Myocyte (in vitro differentiated cells): ENCODE results near the gene HJURP. TPM values are rescaled to one million over a fixed set of nuclear protein-coding genes. Genes with fewer than 3 reads are reported as not detected.
A peak's percentile ranks its signal among the peaks of the same experiment; 100 is the strongest.

Experiments
- DNase-seq: peaks from one replicate; pipeline ENCODE4 v3.0.0-alpha.2; 2012; ENCODE audit warnings: low read depth
- total RNA-seq: library from RNA; depleted of rRNA; stranded (reverse); fragments of >200 nt; gene quantifications from 2 replicates; pipeline ENCODE4 v1.2.3, GENCODE V29; 2014

The HJURP gene
- total RNA-seq, 1 donor from 2014 or later: 1.4 TPM

- no peak for DNase-seq
Observed at GRCh38 chr2:233849607-233850271, 4.6 kb downstream of the HJURP start.

DNA sequence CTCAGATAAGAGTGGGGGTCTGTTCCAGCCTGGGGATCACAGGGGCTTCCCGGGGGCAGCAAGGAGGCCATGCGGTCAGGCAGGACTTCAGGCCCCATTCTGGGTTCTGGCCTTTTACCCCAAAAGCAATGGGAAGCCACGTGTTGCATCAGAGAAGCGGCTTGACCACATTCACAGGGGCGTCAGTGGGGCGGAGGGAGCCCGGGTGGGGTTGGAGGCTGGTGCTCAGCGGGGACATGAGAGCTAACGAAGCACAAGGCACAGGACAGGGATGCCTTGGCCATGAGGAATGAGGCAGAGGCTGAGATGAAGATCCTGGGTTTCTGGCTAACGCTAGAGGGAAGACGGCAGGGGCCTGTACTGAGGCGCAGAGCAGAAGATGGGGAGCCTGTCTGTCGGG, 6.1 kb downstream of the HJURP start:
- no peak for DNase-seq

DNA sequence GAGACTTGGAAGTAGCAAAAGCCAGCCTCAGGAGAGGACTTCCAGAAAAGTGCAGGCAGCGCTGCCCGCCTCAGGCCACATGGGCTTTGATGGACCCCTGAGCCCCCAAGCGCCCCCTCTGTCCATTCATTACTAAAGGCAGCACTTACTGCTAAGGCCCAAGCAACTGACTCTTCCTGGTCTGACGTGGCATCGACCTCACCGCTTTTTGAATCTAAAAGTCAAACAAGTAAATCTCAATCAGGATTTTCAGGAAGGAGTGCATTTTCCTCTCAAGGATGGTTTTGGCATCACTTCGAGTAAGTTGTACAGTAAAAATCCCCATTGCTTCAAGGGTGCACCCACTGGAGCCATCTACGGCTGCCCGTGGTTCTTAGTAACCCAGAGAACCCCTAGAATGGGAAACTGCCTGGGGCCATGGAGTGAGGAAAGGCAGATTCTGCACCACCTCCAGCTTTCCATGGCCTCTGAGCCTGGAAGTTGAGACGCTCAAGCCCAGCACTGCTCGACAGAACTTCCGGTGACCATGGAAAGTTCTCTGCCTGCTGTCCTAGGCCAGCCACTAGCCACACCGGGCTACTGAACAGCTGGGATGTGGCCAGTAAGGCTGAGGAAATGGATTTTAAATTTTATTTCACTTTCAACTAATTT, 7.0 kb downstream of the HJURP start:
- peak; percentile 20 for DNase-seq

DNA sequence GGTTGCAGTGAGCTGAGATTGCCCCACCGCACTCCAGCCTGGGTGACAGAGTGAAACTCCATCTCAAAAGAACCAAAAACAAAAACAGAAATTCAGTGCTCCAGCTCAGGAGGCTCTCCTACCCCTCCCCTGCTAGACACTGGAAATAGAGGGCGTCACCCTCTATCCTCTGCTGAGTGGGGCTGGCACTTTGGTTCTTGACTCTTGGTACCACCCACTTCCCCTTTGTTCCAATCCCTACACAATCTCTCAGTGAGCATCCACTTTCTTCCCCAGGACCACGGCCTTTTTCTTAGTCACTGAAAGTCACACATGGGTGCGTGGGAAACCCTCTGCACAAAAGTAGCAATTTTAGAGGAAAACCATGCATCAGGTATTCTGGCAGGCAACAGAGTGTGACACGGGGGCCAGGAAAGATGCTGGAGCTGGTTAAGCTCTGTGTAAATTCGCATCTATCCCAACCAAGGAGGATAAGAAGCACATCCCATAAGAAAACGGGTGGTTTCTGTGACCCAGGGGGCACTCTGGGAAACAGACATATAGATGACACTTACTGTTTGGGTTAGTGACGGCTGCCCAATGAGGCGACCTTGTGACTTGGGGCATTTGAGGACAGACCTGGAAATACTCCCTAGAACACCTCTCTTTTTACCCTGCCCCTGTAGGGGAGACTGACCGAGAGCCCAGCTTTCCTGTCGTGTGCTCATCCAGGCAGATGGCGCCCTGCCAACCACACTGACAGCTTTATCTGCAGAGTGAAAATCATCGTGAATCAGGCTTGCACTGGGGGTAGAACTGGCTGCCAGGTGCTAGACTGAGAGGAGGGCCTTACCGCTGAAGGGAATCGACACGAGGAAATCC, 7.7 kb downstream of the HJURP start:
- DNase-seq: no peak

DNA sequence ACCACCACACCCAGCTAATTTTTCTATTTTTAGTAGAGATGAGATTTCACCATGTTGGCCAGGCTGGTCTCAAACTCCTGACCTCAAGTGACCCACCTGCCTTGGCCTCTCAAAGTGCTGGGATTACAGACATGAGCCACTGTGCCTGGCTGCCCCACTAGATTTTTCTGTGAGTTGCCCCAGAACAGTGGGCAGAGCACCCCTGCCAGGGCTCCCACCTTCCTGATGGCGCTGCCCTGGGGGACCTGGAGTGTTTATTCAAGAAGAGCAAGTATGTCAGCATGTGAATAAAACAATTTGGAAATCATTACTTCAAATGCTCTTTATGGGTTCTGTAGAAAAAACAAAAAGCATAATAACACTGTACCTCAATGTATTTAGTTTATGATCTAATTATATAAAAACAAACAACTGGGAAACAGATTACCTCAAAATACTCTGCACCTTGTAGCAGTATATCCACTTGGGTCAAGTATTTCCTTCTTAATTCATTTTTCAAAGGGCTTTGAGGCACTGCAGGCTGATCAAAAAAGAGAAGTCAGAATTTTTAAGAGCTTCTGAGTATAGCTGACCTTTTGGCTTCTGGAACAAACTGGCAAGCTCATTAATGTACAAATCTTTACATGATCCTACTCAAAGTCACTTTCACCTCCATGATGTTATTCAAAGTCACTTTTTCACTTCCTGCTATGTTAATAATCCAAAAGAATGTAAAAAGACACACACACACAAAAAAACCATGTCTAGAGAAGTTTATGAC, 8.9 kb downstream of the HJURP start:
- no peak for DNase-seq

DNA sequence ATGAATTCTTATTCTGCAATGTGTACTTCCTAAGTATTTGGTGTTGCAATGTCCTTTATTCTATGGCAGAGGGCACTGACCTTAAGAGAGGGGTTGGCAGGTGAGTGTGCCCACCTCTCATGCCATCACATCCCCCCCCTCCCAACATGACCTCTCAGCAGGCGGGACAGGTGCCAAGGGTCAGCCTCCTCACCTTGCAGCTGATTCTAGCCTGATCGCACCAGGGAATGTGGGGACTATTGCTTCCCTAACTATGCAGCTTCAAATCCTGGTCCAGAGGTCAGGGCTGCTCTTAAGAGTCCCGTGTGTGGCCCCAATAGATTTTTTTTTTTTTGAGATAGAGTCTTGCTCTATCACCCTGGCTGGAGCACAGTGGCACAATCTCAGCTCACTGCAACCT, 9.5 kb downstream of the HJURP start:
- no peak for DNase-seq

DNA sequence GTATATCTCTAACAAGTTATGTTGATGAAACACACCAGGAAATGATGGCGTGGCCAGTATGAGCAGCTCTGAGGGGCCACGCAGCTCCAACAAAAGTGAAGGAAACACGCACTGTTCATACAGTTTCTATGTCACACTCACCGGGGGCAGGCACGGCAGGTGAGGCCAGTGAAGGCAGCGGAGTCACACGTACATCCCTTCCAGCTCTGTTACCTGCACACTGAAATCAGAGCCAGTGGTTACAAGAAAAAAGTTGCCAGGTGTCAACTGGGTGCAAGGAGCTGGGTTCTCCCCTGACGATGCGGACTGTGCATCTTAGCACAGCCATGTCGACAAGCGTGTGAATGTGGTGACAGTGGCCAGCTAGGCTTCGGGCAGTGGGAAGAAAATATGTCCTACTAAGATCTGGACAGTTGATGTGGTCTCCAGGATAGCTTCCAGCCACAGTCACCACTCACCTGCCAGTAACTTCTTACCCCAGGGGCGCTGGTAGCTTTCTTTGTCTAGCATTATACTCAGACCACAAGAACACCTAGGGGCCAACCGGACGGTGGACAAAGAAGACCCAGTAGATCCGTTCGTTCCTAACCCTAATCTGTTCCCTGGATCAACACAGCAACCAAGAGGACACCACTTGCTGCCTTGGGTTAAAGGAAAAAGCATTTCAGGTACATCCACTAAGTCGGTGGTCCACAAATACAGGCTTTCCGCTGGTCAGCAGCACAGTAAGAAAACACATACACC, 10.1 kb downstream of the HJURP start:
- no peak for DNase-seq

DNA sequence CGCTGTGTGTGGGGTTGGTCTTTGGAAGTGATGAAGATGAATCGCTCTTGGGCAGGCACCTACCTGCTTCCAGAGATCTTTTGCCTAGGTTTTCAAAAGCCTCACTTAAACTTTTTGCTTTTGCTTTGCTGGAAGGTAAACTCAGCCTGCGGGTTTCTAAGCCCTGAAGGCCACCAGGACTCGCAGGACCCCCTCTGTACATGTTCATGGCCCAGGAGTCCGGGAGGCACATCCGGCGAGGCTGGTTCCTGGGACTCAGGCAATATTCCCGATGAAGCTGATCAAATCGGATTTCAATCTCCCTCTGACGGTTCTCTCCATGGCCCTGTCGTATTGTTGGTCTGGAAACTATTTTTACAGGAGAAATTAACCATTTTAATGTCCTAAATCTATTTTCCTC, 13.2 kb downstream of the HJURP start:
- DNase-seq: no peak

DNA sequence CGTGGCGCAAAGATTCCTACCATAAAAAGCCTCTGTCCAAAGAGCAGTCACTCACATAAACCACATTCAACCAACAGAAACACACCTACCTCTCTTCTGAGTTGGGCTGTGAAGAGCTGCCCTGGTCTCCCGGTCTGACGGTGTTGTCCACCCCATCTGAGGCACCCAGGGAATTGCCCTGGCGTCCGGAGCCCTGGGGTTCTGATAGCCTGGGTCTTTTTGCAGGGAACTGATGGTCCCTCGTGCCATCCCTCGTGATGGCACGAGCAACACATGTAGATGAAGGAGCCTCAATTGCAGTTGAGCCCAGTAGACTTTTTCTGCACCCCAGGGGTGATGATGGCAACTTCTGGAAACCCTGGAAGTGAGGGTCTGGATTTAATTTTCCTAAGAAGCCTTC, 13.8 kb downstream of the HJURP start:
- no peak for DNase-seq

GRCh38 chr2:233839447-233839820, 14.9 kb downstream of the HJURP start:
- DNase-seq: no peak

DNA sequence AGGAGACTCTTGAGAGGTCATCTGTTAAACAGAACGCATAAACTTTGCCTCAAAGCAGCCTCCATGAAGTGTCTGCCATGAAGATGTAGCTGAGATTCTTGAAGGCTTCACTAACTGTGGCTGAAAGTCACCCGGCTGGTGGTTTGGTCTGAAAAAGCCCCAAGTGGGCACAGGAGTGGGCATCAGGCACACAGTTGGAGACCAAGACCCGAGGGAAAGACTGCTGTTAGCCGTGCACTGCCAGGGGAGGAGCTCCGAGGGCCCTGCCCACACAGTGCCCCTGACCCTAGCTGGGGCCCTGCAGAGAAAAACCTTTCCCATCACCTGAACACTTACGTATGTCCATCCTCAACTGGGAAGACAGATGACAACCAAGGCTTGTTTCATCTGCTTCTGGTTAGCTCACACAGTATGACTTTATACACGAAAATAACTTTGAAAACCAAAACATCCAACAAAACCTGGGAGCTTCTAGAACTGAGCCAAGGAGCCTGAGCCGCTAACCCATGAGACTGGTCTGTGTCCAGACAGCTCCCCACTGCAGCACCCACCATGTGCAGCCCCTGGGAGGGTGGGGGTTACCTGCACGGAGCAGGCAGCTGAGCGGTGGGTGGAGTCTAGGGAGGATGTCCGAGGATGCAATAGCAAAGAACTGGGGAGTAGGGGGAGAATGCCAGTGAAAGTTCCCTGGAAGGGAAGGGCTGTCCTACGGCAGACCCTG, 15.4 kb downstream of the HJURP start:
- no peak for DNase-seq

DNA sequence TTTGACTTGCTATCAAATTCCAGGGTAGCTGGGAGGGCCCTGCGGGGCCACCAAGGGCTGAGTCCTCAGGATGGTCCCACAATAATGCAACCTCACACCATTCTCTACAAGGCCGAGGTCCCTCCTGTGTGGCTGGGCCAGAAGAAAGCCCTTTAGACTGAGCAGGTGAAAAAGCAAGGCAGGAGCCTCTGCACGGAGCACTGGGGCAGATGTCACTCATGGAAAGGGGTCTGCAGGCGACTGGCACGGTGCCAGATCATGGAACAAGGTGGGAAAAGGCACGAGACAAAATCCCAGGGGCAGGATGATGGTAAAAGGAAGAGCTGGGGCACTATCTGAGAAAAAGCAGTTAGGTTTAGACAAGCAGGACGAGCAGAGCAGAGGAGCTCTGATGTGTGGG, 16.1 kb downstream of the HJURP start:
- no peak for DNase-seq

GRCh38 chr2:233837694-233838229, 16.6 kb downstream of the HJURP start:
- no peak for DNase-seq

DNA sequence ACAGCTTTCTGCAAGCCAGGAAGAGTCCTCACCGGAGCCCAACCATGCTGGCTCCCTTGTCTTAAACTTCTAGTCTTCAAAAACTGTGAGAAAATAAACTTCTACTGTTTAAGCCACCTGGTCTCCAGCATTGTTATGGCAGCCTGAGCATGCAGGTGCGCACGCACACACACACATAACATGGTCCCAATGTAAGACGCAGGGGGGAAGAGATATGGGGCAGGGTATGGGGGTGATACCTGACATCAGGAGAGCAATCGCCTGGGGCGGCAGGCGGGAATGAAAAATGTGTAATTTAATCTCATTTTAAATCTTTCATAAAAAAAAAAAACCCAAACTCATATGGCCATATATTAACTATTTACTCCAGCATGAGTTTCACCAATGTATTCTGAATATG, 18.0 kb downstream of the HJURP start:
- DNase-seq: no peak

GRCh38 chr2:233835230-233836186, 18.8 kb downstream of the HJURP start:
- no peak for DNase-seq

DNA sequence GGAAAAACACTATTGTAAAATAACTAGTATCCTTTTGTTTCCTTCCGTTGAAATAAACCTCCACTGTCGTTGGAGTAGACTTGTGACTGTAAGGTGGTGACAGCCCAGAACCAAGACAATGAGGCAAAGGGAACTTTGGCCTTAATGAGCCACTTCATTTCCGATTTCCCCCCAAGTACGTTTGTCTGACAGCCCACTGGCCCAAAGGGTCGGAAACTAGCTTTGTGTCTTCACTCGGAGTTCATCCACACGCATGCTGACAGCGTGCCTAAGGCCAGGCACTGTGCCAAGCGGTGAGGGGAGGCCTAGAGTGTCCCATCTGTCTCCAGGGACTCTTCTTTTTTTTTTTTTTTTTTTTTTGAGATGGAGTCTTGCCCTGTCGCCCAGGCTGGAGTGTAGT, 21.0 kb downstream of the HJURP start:
- no peak for DNase-seq

DNA sequence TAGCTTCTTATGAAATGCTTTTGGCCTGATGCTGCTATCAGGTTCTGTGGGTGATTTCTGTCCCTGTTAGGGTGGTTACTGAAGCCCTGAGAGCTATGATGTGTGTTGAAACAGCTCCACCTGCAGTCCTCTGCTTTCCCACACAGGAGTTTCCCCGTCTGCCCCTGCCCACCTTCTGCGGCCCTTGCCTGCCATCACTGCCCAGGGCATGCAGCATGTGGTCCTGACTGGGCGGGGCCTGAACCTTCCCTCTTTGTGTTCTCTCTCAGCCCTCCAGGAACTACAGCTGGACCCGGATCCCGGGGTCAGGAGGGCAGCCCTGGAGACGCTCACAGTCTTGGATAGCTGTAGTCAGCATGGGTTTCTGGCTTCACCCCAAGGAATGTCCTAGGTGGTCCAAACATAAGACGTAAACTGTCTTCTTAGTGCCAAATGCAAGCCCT, 21.4 kb downstream of the HJURP start:
- DNase-seq: peak; percentile 12

DNA sequence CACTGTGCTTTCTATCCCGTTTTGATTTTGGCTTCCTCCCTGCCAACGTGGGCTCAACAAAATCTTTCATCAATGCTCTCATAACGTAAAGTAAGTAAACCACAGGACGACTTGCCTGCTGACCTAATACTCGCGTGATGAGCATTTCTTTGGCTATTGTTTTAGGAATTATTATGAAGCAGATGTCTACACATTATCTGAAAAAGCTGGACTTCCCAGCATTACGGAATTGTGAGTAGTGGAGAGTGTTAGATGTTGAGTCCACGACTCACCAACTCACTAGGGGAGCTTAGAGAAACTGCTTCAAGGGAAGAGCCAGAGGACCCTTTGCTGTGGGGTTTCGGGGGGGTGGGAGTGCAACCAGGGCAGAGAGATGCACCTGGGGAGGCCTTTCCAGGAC, 21.9 kb downstream of the HJURP start:
- DNase-seq: no peak

DNA sequence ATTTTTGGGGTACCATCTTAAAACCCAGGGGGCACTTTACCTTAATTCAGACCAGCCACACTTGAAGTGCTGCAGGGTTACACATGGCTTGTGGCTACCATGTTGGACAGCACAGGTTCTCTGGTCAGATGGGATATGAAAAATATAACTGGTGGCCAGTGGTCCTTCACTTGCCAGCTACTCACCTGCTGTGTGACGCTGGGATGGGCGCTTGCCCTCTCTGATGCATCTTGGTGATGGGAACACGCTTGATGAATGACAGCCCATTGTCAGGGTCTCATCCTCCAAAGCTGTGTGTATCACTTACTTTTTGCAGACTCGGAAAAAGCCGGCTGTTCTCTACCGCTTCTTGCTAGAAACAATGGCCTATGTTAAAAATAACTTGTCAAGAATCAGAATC, 22.5 kb downstream of the HJURP start:
- no peak for DNase-seq
